ENCODE data around the gene P4HA1.

The P4HA1 gene

GRCh38 chr10:73093922-73094850 lies 2.5 kb downstream of the P4HA1 start:
- DNase-seq, result no peak

GRCh38 chr10:73092830-73093229 lies 3.8 kb downstream of the P4HA1 start:
- DNase-seq, result no peak

- no peak for DNase-seq
Observed at GRCh38 chr10:73088304-73088703, 8.4 kb downstream of the P4HA1 start.

GRCh38 chr10:73086816-73087215 lies 9.8 kb downstream of the P4HA1 start:
- DNase-seq, result no peak

- no peak for DNase-seq
Observed at GRCh38 chr10:73084209-73084608, 12.5 kb downstream of the P4HA1 start.

- no peak for DNase-seq
Observed at GRCh38 chr10:73083221-73083620, 13.4 kb downstream of the P4HA1 start.

- DNase-seq, result no peak
Observed at GRCh38 chr10:73079779-73080541, 16.7 kb downstream of the P4HA1 start.

- no peak for DNase-seq
Observed at GRCh38 chr10:73076360-73077183, 20.1 kb downstream of the P4HA1 start.

GRCh38 chr10:73075829-73076228 lies 20.8 kb downstream of the P4HA1 start:
- DNase-seq, result no peak

- no peak for DNase-seq
Observed at GRCh38 chr10:73073627-73074026, 23.0 kb downstream of the P4HA1 start.

- DNase-seq, result no peak
Observed at GRCh38 chr10:73065441-73065840, 31.2 kb downstream of the P4HA1 start.

GRCh38 chr10:73061743-73062142 lies 34.9 kb downstream of the P4HA1 start:
- DNase-seq, result no peak

GRCh38 chr10:73060738-73061635 lies 35.7 kb downstream of the P4HA1 start:
- no peak for DNase-seq

GRCh38 chr10:73060173-73060572 lies 36.5 kb downstream of the P4HA1 start:
- DNase-seq, result no peak

GRCh38 chr10:73058057-73058591 lies 38.5 kb downstream of the P4HA1 start:
- DNase-seq, result no peak

GRCh38 chr10:73054286-73054685 lies 42.4 kb downstream of the P4HA1 start:
- no peak for DNase-seq

GRCh38 chr10:73053275-73053674 lies 43.4 kb downstream of the P4HA1 start:
- no peak for DNase-seq

- DNase-seq, result no peak
Observed at GRCh38 chr10:73044378-73045285, 52.0 kb downstream of the P4HA1 start.

GRCh38 chr10:73043766-73044377 lies 52.8 kb downstream of the P4HA1 start:
- DNase-seq, result no peak

- DNase-seq, result no peak
Observed at GRCh38 chr10:73043319-73043718, 53.3 kb downstream of the P4HA1 start.

Measured in T1000 (cell line).